22Rv1 (cell line): ENCODE data around the gene MYL7.
"Not testable (repeated sequence)": the region's sequence is repeated elsewhere in the genome, so short reads cannot be mapped to it uniquely, and the experiment has no call there.

ENCODE experiments used
- H3K27ac ChIP-seq: fragments of 450-650 bp; 2 replicates; pipeline ENCODE4 v1.5.1; 2017
- CTCF ChIP-seq: fragments of 450-650 bp; IDR thresholded peaks from 2 replicates; pipeline ENCODE4 v1.5.1; 2017; ENCODE audit warnings: mild to moderate bottlenecking
- ZFX ChIP-seq: fragments of 450-650 bp; IDR thresholded peaks from 2 replicates; pipeline ENCODE4 v1.6.1; 2017; ENCODE audit warnings: antibody characterized with exemption, borderline replicate concordance

MYL7 gene

DNA sequence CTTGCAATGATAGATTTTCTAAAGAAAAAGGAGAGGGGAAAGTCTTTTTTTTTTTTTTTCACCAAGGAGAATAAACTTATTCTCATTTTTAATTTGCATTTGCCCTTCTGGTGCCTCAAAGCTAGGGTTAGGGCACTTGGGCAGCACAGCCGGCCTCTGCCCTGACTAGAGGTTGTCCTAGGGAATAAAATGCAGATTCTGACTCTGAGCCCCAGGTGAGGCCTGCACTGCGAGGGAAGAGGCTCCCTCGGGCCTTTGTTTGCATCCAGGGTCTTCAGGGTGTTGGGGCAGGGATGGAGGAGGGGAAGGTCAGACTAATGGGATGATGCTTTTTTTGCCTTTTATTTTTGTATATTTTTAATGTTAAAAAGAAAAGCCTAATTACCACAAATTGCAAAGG, 7.8 kb downstream of the MYL7 start:
- TF ChIP-seq CTCF (no peak), ZFX (no peak)
- H3K27ac ChIP-seq = no peak overlapping the region

GRCh38 chr7:44132039-44132438, 9.1 kb downstream of the MYL7 start:
- TF ChIP-seq ZFX = no peak
- no peak for TF ChIP-seq CTCF
- H3K27ac ChIP-seq = no peak overlapping the region

DNA sequence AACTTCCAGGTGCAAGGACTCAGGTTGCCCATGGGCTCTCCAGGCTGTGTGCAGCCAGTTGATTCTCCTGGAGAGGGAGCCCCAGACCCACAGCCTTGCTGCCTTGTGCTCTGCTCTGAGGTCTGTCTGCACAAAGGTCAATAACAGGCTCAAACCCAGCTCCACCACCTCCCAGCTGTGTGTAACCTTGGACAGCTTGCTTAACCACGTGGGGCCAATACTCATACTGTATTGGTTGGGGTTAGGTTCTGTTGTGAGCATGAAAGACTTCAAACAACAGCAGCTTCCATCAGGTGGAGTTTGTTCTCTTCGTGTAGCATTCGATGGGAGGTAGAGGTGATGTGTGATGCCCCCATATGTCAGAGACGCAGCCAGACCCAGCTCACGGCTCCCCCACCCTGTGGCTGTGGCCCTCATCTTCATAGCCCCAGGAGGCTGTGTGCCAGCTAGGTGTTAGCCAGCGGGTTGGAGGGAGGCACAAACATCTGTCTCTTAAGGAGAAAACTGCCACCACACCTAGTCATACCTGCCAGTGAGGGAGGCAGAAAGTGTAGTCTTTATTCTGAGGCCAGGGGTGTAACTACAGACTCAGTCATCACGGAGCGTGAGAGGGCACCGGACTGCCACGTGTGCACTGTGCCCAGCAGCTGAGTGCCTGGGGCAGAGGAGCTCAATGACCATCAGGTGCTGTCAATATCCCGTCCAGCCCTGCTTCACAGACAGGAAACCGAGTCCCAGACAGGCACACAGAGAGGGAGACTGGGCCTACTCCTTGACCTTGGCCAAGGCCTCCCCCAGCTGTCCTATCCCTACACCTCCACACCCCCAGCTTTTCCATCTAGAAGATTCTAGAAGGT, 9.7 kb downstream of the MYL7 start:
- TF ChIP-seq ZFX (no peak), CTCF (peak; percentile 44)
- H3K27ac ChIP-seq = no peak overlapping the region

DNA sequence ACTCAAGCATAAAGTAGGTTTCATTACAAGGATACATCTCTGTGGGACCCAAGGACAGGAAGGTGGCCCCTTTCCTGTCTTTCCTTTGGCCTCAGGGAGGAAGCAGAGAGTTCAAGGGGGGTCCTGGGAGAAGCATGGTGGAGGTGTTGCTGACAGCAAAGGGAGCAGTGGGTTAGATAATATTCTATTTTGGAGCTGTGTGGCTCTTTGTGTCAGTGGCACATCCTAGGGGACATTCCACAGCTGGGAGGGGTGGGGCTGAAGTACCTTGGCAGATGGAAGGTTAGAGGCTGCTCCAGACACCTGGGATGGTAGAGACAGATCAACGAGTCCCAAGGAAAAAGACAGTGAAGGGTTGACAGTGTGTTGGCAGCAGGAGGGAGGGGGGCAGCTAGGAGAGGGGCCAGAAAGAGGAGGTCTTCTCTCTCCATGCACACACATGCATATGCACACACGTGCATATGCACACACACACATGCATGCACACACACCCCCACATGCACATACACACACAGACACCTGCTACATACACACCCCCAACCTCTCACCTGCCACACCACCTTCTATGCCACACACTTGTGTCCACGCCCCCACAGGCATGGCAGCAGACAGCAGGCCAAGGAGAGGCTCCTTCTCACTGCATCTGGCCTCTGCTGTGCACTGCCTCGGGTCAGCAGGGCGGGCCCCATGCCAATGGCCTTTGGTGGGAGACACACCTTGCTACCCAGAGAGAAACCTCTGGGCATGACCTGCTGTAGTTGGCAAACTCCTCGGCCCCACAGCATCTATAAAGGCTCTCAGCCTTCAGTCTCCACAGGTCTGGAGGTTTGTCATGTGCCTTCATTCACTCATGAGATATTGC, 12.2 kb downstream of the MYL7 start:
- H3K27ac ChIP-seq = no peak overlapping the region
- TF ChIP-seq ZFX (no peak), CTCF (no peak)

GRCh38 chr7:44127161-44127560, 14.0 kb downstream of the MYL7 start:
- H3K27ac ChIP-seq = no peak overlapping the region
- TF ChIP-seq ZFX (no peak), CTCF (no peak)

- H3K27ac ChIP-seq = not testable (repeated sequence)
Observed at GRCh38 chr7:44126574-44126973, 14.6 kb downstream of the MYL7 start.

DNA sequence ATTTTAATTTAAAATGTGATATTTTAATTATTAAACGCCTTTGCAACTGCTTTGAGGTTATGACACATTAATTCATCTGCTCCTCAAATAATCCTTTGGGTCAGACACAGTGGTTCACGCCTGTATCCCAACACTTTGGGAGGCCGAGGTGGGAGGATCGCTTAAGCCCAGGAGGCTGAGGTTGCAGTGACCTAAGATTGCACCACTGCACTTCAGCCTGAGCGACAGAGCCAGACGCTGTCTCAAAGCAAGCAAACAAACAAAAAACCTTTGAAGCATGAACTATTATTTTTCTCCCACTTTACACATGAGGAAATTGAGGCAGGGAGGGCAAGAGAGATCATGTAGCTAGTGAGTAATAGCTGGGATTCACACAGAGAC, 16.3 kb downstream of the MYL7 start:
- TF ChIP-seq CTCF (no peak), ZFX (no peak)
- H3K27ac ChIP-seq = no peak overlapping the region; the same call in 1 of the 2 replicates
